Right ventricle myocardium inferior (tissue), 1 donor: ENCODE results near the gene DCC. TPM values are rescaled to one million over a fixed set of nuclear protein-coding genes. Genes with fewer than 3 reads are reported as not detected.
A peak's percentile ranks its signal among the peaks of the same experiment; 100 is the strongest.

Experiments used
- ATAC-seq: fragments of 200-7000 bp; cut with Tn5 transposase; one replicate; pipeline ENCODE4 v1.9.1; 2020; ENCODE audit warnings: mild to moderate bottlenecking, moderate library complexity
- DNase-seq: peaks from one replicate; pipeline ENCODE4 v3.0.0; 2021; ENCODE audit errors: missing footprints
- intact Hi-C: fragments of 100-400 bp; cut with DNase I; formaldehyde crosslinking; loops from one replicate; pipeline ENCODE4 v1.11.0; 2022
- long read RNA-seq: library from polyadenylated mRNA; unstranded; transcript quantifications from one replicate; pipeline ENCODE4 v2.0.0, GENCODE V29; 2021
- total RNA-seq: library from RNA; stranded (reverse); fragmentation: NEBNext Ultra II Directional; extraction: Animal tissue kit (Norgen Biotek cat#: 25700); gene quantifications from one replicate; pipeline ENCODE4 v1.2.1, GENCODE V29; 2021
- donor health status: DM: no; HTN: yes; CAD: no; lungs with severe emphysema.

DCC gene, protein sequence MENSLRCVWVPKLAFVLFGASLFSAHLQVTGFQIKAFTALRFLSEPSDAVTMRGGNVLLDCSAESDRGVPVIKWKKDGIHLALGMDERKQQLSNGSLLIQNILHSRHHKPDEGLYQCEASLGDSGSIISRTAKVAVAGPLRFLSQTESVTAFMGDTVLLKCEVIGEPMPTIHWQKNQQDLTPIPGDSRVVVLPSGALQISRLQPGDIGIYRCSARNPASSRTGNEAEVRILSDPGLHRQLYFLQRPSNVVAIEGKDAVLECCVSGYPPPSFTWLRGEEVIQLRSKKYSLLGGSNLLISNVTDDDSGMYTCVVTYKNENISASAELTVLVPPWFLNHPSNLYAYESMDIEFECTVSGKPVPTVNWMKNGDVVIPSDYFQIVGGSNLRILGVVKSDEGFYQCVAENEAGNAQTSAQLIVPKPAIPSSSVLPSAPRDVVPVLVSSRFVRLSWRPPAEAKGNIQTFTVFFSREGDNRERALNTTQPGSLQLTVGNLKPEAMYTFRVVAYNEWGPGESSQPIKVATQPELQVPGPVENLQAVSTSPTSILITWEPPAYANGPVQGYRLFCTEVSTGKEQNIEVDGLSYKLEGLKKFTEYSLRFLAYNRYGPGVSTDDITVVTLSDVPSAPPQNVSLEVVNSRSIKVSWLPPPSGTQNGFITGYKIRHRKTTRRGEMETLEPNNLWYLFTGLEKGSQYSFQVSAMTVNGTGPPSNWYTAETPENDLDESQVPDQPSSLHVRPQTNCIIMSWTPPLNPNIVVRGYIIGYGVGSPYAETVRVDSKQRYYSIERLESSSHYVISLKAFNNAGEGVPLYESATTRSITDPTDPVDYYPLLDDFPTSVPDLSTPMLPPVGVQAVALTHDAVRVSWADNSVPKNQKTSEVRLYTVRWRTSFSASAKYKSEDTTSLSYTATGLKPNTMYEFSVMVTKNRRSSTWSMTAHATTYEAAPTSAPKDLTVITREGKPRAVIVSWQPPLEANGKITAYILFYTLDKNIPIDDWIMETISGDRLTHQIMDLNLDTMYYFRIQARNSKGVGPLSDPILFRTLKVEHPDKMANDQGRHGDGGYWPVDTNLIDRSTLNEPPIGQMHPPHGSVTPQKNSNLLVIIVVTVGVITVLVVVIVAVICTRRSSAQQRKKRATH (N-terminal part only)
- total RNA-seq = not detected
- long read RNA-seq = 0 reads

DNA sequence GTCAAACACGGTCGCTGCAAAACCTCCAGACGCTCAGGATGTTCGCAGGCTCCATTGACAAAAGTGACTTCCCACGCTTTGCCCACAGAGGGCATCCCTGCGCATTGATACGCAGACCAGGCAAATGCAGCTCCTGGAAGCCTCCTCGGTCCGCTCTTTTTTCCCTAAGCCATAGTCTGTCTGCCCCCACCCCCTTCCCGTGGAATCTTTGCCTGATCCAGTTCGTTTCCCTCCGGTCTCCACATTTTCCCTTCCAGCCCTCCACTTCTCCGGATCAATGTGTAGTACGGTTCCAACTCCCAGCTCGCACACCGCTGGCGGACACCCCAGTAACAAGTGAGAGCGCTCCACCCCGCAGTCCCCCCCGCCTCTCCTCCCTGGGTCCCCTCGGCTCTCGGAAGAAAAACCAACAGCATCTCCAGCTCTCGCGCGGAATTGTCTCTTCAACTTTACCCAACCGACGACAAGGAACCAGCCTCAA, at the start of gene DCC:
TSS of gene DCC (plus strand) at position 307 of the 481 bp plus-strand sequence. CDS start 591 bp downstream, outside the sequence.
- DNase-seq = peak; percentile 54
- intact Hi-C loops = no loop called here

DNA sequence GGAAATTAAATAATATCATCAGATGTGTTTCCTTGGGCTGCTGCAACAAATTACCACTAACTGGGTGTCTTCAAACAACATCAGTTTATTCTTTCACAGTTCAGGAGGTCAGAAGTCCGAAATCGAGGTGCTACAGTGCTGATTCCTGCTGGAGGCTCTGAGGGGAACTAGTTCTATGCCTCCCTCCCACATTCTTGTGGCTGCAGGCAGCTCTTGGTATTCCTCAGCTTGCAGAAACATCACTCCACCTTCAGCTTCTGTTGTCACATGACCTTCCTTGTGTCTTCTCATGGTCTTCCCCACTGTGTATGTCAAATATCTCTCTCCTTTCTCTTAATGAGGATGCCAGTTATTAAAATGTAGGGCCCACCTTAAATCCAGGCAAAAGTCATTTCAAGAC, 29.3 kb upstream of the DCC start:
- intact Hi-C loops = no loop called here
- no peak for ATAC-seq

More for the DNA sequence above, at the start of gene DCC:
- ATAC-seq = peak; percentile 37

DNA sequence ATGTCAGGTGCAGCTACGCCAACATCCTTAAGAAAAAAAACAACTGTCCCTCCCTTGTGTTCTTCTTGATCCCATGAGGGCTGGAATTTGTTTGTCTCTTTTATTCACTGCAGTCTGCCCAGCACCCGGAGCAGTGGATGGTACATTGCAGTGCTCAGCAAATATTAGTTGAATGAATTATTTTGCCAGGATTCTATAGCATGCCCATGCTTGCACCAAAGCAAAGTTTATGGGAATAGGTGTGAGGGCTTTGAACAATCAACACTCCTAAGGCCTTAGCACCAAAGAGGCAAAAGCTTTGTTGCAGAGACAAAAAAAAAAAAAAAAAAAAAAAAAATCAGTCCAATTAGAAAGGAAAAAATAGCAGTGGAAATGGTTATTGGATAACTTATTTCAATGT, 28.7 kb upstream of the DCC start:
- ATAC-seq (no peak), DNase-seq (no peak)
- intact Hi-C loops = no loop called here

More for the DNA sequence above, 29.3 kb upstream of the DCC start:
- no peak for DNase-seq

DNA sequence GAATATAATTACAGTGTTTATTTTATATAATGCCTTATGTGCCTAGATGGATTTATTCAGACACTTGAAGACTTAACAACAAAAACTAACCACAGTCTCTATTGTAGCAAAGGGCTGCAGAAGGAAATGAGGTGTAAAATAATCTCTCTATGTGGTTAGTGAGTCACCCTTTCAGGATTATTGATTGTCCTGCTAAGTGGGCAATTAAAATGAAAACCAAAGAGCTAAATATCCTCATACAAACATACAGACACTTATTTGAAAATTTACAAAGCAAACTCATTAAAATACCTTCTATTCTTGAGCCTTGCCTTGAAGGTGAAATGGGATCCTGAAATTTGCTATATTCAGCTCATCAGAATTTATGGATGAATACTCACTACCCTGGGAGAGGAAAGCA, 27.7 kb upstream of the DCC start:
- no peak for ATAC-seq
- DNase-seq = no peak
- intact Hi-C loops = no loop called here

DNA sequence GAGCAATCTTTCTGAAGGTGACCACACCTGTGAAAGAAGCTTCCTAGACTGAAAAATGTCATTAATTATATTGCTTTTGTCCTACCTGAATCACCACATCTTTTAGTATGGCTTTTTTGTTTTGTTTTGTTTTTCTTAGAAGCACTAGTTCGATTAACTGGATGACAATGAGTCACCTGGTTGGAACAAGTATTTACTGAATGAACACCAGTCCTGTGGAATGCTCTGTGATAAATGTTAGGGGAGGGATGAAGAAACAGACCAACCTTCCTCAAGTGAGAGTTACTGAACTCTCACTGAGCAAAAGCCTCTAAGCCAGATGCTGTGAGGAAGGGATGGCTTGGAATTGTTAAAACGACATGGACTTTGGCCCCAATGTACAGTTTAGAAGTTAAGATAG, 26.8 kb upstream of the DCC start:
- no peak for ATAC-seq
- intact Hi-C loops = no loop called here

DNA sequence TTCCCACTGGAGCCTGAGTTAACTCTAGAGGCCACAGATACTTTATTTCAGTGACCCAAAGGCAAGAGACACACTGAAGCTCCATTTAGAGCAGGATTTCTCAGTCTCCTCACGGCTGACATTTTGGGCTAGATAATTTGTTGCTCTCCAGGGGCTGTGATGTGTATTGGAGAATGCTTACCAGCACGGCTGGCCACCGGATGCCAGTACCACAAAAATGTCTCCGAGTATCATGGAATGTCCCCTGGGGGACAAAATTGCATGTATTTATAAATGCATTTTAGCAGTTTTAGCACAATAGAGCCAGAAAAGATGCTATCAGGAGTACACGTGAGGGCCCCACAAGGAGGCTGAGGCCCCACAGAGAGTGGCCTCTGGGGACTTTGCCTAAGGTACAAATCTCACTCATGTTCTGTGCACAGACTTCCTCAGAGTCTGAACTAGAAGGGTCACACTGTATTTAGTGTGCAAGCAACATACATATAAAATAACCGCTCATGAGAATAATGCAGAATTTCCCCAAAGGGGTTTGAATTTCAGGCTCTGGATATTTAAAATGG, 20.5 kb upstream of the DCC start:
- ATAC-seq (no peak), DNase-seq (no peak)
- intact Hi-C loops = no loop called here

More for the DNA sequence above, 26.8 kb upstream of the DCC start:
- no peak for DNase-seq

DNA sequence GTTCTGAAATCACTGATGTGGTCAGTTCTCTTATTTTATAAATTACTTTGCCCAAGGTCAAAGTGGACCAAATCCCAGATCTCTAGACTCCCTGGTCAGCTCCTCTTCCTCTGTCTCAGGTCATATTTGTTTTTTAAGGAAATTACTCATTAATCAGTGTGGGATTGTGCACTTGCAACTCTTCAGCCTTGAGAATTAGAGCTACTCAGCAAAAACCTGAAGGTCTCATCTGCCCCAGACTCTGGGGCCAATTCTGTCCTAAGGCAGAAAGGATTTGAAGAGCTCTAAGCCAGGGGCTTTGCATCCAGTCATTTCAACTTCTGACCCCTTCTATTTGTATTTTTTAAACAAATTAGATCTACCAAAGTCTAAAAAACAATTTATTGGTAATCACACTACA, 17.7 kb upstream of the DCC start:
- DNase-seq = no peak

DNA sequence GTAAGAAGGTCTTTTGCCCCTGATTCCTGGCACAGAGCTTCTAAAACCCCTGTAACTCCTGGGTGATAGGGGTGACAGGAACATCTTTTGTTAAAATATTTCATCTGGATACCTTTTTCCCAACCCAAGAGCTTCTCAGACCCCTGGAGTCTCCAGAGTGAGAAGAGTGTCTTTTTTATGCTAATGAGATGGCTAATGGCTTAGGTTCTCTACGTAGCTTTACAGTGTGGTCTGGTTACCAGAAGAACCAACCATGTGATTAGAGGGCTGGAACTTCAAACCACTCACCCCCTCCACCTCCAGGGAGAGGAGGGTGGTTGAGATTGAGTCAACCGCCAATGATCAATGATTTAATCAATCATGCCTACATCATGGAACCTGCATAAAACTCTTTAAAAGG, 16.2 kb upstream of the DCC start:
- intact Hi-C loops = no loop called here
- DNase-seq (no peak), ATAC-seq (no peak)

More for the DNA sequence above, 17.7 kb upstream of the DCC start:
- no peak for ATAC-seq
- intact Hi-C loops = no loop called here

DNA sequence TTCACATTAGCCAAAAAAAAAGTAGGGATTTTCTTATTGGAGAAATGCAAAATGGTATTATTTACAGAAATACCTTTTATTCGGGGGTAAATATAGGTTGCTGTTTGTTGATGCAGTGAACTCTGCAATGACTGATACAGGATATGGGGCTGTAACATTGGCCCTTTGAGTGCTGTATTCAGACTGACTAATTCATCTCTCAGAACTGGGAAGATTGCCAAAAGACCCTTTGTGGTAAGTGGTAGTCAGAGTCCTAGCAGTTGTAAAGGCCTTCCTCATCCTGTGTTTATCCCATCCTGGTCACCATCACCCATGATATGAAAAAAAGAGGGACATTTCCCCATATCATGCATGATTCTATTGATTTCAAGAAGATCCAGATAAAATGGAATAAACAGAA, 14.0 kb upstream of the DCC start:
- DNase-seq (no peak), ATAC-seq (no peak)
- intact Hi-C loops = no loop called here

DNA sequence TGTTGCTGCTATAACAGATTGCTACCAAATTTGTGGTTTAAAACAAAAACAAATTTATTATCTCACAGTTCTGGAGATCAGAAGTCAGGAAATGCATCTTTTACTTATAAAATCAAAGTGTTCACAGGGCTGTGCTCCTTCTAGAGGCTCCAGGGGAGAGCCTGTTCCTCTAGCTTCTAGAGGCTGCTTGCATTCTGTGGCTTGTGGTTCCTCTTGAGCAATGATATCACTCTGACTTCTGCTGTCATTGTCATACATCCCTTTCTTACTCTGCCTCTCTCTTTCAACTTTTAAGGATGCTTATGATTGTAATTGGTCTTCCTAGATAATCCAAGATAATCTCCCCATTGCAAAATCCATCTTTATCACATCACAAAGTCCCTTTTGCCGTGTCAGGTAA, 6.1 kb upstream of the DCC start:
- no peak for ATAC-seq
- DNase-seq = no peak
- intact Hi-C loops = no loop called here

DNA sequence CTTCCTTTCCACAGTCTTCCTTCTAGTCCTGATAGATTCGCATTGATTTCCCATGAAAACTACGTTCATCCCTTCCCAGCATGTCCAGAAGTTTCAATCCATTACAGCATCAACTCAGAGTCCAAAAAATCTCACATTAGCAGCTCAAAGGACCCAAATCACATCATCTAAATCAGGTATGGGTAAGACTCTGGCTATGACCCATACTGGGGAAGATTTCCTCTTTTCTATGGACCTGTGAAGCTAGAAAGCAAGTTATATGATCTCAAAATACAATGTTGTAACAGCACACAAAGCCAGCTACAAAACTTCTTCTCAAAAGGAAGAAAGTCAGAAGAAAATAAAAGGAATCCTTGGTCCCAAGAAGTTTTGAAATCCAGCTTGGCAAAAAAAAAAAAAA, 5.7 kb upstream of the DCC start:
- intact Hi-C loops = no loop called here
- no peak for ATAC-seq

DNA sequence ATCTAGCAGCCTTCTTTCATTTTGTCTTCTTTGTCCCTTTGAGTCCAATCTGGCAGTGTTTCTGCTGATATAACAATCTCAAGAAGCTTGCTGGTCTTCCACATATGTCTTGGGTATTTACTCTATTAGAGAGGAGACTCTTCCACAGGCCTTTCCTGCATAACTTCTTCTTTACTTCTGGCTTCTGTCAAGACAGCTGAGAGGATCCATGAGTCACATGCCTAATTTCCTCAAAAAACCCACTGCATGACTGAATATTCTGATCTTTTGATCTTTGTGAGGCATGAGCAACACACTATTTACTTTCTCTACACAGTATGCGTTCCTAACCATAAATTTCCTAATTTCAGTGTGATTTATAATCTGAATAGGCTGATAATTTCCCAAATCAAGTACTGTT, 5.1 kb upstream of the DCC start:
- ATAC-seq (no peak), DNase-seq (no peak)
- intact Hi-C loops = no loop called here

More for the DNA sequence above, 5.7 kb upstream of the DCC start:
- DNase-seq = no peak

DNA sequence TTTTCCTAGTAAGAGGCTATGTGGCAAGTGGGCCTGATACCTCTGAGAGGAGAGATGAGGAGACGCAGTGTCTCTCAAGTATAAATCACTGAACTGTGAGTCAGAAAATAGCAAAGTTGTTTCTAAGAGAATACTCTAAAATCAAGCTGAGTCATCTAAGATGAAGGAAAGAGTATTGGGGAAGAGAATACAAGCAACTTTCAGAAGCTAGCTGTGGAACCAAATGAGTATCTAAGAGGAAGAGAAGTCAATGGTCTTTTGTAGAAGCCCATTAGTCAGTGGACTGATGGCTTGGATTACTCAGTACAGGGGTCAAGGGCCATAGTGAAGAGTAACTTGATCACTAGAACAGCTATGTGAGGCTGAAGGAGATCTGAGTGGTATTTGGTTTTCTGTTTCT, 2.7 kb upstream of the DCC start:
- DNase-seq (no peak), ATAC-seq (no peak)
- intact Hi-C loops = no loop called here

DNA sequence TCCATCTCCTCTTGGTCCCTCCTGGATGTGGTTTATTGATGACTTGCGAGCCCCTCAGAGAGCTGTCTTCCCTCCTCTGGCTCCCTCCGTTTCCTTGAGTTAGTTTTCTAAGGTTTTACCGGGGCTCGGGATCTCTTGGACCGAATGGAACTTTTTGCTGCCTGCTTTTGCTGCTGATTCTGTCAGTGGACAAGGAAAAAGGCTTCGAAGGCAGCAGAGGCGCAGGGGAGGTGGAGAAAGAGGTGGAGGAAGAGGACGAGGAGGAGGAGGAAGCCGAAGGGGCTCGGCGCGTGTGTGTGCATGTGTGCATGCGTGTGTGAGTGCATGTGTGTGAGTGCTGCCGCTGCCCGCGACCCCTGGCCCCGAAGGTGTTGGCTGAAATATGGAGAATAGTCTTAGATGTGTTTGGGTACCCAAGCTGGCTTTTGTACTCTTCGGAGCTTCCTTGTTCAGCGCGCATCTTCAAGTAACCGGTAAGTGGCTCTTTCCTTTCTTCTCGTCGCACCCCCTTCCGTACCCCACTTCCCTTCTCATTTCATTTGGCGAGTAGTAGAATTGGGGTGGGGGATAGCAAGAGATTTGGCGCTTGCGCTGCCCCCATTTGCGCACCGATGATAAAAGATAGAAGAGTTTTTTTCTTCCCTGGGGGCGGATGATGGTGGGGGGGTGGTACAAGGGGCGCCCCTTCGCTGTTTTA, 557 bp downstream of the DCC start:
- ATAC-seq = no peak
- intact Hi-C loops = no loop called here
- DNase-seq = no peak

DNA sequence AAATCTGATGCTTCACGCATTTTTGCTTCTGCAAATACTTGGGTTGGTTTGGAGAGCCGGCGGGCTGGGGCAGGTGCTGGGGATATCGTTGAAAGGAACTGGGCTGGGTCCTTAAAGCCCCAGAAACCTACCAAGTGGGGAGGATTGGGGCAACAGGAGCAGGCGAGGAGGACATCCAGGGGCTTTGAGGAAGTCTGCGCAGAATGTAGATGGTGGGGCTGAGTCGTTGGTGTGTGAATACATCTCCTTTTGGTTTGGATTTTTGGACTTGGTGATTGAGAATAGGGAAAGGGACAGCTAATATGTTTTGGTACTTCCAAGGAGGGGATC, 1.1 kb downstream of the DCC start:
- ATAC-seq (no peak), DNase-seq (no peak)
- intact Hi-C loops = no loop called here

DNA sequence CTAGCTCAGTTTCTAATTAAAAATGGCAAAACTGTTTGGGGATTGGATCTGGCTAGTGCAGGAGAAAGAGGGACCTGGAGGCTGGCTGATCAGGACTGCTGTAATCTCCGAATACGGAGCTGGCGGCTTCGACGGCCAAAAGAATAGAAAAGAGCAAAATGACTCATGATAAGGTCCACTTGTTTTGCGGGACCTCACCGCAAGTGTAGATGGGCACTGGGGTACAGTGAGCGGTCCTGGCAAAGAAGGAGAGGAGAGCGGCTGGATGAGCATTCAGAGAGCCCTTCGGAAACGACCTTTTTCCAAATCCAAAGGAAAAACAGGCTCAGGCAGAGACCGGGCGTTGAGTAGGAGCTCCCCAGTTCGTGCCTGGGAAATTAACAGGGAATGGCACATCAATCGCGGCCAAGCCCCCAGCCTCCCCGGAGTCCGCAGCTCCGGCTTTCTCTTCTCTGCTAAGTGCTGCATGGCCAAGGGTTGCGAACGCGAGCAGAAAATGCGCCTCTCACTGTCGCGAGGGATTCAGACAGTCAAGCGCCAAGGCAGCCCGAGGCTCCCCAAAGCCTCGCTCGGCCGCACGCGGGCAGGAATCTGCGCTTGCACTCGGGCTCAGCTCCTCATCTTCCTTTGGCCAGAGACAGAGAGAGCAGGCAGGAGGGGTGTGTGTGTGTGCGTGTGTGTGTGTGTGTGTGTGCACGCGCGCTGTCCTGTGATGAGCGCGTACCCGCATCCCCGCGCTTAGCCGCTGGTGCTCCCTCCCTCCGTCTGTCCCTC, 1.8 kb downstream of the DCC start:
- DNase-seq = no peak
- ATAC-seq = no peak

DNA sequence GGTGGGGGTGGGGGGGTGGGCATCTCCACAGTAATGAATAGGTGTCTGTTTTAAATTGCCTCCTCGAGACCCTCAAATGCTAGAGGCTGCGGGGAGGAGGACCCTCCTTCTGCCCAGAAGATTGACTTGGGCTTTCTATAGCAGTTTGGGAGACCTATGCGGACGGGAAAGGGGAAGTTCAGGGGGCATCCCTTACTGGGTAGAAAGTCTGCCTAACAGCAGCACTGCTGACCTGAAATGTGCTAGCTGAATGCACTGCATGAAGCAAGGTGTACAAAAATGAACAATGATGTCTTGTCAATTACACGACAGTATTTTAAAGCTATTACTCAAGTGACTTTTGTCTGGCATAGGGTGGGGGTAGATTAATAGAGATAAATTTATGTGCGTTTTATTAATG, 2.5 kb downstream of the DCC start:
- intact Hi-C loops = no loop called here
- ATAC-seq = no peak

More for the DNA sequence above, 1.8 kb downstream of the DCC start:
- intact Hi-C loops = no loop called here

DNA sequence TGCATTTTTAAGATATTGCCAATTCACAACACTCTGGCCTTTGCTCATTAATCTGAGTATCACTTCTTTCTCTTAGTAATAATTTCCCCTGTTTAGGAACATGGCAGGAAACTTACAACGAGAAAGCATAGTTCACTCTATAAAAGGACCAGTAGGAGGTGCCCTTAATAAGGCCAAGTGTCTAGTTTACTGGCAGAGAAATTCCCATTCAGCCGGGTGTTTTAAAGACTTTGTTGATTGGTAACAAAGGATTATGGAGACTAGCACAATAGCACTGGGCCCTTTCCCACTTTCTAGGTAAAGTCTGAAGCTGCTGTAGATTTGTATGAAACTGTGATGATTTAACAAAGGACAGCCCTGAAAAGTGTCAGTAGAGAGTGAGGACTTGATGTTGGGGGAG, 3.1 kb downstream of the DCC start:
- intact Hi-C loops = no loop called here
- DNase-seq (no peak), ATAC-seq (no peak)

More for the DNA sequence above, 2.5 kb downstream of the DCC start:
- no peak for DNase-seq
